Measurements from ENCODE around the gene OXCT2.

OXCT2 gene

DNA sequence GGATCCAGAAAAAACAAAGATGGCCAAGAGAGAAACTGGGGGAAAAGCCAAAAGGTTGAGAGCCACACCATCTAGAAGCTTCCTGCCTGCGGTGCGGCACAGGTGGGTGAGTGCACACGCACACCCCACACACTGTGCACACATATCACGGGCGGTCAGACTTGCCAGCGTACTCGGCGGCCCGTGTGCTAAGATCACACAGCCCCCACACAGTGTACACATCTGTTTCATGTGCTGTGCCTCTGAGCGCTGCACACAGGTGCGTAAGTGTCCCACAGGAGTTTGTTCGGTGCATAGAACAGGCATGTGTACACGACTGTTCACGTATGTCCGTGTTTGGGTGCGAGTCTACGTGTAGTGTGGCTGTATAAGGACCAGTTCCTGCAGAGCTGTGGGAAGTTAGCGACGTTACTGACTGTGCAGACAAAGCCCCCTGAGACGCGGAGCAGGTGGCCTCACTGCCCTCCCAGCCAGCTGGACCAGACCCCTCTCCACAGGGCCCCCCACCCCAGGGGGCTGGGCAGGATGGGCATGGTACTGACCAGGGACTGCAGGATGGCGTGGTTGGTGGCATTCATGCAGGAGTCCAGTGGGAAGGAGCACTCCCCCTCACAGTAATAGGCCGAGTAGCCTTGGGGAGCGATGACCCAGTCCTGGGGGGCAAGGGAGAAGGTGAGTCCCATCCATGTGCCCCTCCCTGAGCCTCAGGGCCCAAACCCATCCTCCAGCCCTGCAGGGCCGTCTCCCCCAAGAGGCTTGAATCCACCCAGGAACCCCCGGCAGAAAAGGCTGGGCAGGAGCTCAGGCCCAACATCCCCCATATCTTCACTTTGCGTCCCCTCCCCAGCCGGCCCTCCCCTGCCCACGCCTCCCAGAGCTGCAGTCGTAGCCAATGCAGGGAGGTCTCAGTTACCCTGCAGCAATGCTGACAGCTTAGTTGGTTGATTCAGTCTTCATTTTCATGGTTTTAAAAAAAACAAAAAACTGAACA is 8.3 kb downstream of the OXCT2 start:
- DNase-seq: no peak

- DNase-seq: no peak
Observed at GRCh38 chr1:39761557-39762260, 9.4 kb downstream of the OXCT2 start.

DNA sequence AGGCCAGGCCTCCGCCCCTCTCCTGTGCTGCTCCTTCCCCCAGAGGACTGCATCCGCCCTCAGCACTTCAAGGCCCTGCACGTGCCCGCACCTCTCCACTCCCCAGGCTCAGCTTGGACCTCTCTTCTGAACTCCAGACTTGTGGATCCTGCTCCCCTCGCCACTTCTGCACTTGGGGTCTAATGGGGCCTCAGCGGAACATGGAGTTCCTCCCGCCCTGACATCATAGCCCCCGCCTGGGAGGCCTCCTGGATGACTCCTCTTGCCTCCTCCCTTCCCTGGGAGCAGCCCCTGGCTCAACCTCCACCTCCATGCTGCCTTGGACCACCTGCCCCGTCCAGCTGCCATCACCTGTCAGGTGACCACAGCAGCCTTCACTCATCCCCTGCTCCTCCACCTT is 10.1 kb downstream of the OXCT2 start:
- DNase-seq: no peak

GRCh38 chr1:39760074-39761008 is 10.8 kb downstream of the OXCT2 start:
- DNase-seq: no peak

- DNase-seq: no peak
Observed at GRCh38 chr1:39759436-39759726, 11.8 kb downstream of the OXCT2 start.

DNA sequence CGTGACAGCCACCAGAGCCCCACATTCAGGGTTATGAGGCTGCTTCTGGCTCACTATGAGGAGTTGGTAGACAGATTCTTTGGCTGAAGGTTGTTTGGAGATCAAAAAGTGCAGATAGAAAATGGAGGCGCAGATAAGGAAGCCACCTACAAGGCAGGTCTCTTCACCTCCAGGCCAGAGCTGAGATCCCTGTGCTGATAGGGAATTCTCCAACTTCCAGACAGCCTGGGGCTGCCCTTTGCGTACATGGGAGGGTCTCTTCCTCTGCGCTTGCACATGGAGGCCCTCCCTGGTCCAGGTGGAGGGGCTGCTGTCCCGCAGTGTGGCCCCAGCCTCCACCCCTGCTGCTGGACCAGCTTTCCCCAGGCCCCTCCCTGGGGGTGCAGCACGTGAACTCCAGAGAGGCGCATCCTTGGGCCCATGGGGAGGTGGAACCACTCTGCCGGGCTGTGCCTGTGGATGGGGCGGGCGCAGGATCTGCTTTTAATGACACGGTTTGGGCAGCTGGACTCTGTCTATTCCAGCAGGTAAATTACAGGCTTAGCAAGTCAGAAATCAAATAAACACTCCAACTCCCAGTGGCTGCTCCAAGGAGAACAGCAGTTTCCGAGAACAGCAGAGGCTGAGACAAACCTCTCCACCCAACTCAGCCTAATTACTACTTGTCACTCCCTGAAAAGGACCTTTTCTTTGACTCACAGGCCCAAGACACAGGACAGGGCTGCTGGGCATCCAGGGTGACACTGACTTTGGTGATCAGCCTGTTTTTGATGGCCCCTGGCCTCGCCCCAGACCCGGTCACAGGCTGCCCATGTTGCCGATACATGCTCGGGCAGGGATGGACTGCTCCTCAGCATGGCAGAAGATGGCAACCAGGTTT is 12.4 kb downstream of the OXCT2 start:
- DNase-seq: no peak

GRCh38 chr1:39757501-39757900 is 13.6 kb downstream of the OXCT2 start:
- DNase-seq: no peak

GRCh38 chr1:39755965-39756659 is 15.0 kb downstream of the OXCT2 start:
- no peak for DNase-seq

- DNase-seq: no peak
Observed at GRCh38 chr1:39754906-39755504, 16.1 kb downstream of the OXCT2 start.

- no peak for DNase-seq
Observed at GRCh38 chr1:39754026-39754570, 17.1 kb downstream of the OXCT2 start.

DNA sequence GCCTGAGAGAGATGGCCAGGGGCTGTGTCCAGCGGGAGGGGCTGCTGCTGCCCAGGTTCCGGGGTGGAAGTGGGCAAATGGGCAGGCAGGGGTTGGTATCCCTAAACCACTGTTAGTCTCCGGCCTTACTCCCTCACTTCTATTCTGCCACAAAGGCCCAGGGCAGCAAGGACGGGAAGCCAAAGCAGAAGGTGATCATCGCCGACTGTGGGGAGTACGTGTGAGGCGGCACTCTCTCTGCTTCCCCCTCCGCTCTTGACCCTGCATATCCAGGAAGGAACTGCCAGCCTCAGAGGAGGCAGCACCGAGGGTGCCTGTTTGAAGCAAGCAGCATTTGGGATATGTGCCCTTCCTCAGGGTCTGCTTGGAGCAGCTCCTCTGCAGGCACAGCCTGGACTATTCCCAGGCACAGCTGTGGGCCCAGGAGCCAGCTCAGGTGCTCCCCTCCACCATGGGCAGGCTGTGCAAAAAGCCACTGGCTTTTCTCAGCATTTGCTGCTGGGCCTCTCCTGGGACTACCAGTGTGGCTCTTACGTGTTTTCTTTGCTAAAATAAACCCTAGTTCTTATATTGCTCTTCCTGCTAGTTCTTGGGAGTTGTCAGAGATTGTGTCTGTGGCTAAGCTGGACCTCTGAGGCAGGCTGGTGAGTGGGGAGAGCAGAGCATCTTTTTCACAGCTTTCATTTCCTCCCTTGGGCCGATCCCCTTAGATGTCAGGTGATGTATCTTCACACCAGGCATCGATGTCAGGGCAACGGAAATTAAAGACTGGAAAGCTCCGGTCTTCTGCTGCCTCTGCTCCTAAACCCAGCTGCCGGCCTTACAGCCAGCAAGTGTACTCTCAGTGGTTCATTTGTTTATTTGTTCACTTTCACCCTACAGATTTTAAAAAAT is 17.8 kb downstream of the OXCT2 start:
- DNase-seq: no peak

GRCh38 chr1:39752703-39753102 is 18.4 kb downstream of the OXCT2 start:
- no peak for DNase-seq

DNA sequence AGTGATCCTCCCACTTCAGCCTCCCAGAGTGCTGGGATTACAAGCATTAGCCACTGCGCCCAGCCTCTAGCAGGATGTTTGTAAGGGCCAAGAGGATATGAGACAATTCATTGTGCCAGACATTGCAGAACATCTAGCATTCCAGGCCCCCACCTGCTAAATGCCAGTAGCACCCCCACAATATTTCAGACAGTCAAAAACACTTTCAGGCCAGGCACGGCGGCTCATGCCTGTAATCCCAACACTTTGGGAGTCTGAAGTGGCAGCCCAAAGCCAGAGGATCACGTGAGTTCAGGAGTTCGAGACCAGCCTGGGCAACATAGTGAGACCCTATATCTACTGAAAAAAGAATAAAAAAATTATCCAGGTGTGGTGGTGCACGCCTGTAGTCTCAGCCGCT is 19.6 kb downstream of the OXCT2 start:
- no peak for DNase-seq

DNA sequence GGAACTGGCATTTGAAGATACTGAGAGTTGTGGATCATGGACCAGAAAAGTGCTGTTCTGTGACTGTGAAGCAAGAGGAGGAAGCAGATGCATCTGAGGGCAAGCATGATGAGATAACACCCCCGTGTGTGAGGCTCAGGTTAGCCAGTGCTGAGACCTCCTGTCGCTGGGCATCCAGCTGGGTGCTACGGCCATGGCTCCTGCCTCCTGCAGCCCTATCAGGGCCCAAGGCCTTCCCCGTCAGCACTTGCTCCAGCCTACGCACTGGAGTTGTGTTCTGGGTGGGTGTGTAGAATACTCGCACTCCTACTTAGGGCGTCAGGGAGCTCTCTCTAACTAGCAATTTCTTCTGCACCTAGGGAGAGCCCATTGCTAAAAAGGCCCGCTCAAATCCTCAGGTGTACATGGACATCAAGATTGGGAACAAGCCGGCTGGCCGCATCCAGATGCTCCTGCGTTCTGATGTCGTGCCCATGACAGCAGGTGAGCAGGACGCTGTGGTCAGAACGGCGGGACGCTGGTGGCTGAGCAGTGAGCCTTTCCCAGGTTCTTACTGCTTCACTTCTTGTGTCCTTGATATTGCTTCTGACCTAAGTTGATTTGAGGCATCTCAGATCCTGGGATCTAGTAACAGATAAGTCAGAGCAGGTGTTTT is 26.0 kb downstream of the OXCT2 start:
- no peak for DNase-seq

DNA sequence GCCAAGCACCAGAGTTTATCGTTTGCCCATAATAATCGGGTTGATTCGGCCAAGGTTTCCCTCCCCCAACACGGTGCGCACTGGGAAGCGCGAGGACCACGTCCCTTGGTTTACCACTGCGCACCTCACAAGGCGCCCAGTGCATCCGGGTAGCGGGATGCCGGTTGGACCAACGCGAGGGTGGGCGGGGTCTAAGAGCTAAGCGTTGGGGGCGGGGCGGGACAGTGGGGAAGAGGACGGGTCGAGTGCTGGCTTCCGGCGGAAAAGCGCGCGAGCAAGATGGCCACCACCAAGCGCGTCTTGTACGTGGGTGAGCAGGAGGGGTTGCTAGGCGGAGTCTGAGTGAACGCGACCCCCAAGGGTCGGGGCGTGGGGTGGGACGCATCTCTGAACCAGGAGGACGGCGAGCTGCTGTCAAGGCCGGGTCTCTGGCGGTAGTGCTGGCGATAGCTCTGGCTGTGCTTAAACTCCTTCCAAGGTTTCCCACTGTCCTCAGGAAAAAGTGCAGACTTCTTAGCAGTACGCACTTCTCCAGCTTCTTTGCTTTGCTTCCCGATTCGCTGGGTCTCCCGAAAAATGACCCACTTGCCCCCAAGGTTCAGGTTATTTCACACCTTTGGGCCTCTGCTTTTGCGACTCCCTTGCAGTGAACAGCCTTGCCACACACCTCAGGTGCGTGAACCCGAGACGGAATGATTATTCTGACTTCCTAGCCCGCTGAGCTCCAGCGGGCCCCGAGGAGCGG is 32.4 kb downstream of the OXCT2 start, which contains the start of gene PPIE:
Gene PPIE (plus strand): TSS at position 261 of the 745 bp plus-strand sequence. CDS start 19 bp downstream, at position 280.
- DNase-seq: peak; percentile 82

GRCh38 chr1:39737546-39738169 is 33.5 kb downstream of the OXCT2 start:
- DNase-seq: no peak

- DNase-seq: no peak
Observed at GRCh38 chr1:39735731-39736130, 35.4 kb downstream of the OXCT2 start.

DNA sequence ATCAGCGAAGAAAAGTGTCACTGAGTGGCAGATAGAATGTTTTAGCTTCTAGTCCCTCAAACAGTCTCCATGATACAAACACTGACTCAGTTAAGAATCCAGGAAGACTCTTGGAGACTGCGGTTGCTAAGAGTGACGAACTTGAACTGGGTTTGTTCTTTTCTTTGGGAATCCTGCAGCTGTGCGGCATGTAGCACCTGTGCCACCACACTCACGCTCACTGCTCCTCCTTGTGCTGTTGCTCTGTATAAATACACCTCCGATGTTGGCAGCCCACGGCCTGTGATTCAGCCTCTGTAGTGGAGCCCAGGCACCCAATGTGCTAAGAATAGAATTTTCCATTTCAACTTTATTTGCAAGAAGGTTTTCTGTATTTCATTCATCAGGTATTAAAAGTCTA is 38.0 kb downstream of the OXCT2 start:
- peak; percentile 14 for DNase-seq
